ENCODE data around the gene CAPN10.

GRCh38 chr2:240620859-240621258, 34.3 kb downstream of the CAPN10 start:
- TF ChIP-seq CTCF (IDR thresholded peaks at IDR 0.05), result no peak
- TF ChIP-seq POLR2A (IDR thresholded peaks at IDR 0.05), result no peak
